ENCODE results near the gene ADAMTS17.

GRCh38 chr15:100284701-100285100 lies 57.1 kb downstream of the ADAMTS17 start:
- TF ChIP-seq CTCF (IDR thresholded peaks at IDR 0.05; ENCODE audit: low read depth, low read length, poor library complexity, severe bottlenecking) (no peak), EZH2phosphoT487 (IDR thresholded peaks at IDR 0.05; ENCODE audit: borderline replicate concordance, low read length) (no peak)

Data from DOHH2 (cell line).